Measurements from ENCODE around the gene ISLR. TPM values are rescaled to one million over a fixed set of nuclear protein-coding genes. Genes with fewer than 3 reads are reported as not detected.

The ISLR gene
- total and polyA plus RNA-seq, 2 experiments from 2014 or later: 0.55 TPM; not detected in 1

DNA sequence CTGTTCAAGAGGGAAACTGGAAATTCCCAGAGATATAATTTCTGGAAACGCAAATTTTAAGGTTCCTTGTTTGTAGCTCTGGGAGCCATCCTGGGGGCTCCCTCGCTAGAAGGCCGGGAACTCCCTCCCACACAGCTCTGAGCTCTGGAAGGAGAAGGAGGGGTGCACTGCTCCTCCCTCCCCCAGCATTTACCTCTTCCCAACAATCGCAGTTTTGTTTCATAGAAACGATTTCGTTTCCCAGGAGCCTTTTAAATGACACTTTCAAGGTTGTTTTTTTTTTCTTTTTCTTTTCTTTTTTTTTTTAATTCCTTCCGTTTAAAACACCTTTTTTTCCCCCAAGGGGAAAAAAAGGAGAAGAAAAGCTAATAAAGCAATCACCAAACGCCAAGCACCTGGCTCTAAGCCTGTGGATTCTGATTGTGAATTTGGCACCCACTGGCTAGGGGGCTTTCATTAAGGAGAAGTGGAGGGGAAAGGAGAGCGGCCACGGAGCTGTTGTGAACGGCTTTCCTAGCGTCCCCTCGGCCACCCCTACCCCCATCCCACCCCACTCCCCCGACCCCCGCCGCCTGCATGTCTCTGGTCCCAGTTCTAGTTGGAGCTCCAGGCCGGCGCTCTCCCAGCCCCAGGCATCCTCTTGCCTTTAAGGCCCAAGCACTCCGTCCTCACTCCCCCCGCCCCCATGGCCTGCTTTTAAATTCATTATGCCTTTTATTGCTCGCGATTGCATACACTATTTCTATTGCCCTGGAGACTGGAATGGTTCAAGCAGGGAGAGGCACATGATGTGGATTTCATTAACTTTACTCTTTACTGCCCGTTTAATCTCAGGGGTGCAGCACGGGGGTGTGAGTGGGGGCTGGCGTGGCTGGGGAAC is 49.0 kb downstream of the ISLR start:
- H3F3A ChIP-seq (replicated peaks; ENCODE audit: low read depth): no peaks in the 10 kb centered on the region
- no peaks in the 10 kb centered on the region for H3K36me3 Mint-ChIP-seq (ENCODE audit: low read depth)
- H3K9me3 Mint-ChIP-seq: no peaks in the 10 kb centered on the region; the same call in 2 of the 3 replicates
- DNase-seq (ENCODE audit: low spot score) (peak; percentile 51), ATAC-seq (peak; percentile 12)
- no peak overlapping the region for H3K27ac ChIP-seq (ENCODE audit: low read depth)
- H3K4me1 Mint-ChIP-seq: peaks cover 53% of the 10 kb centered on the region
- no peaks in the 10 kb centered on the region for H3K36me3 ChIP-seq (ENCODE audit: insufficient read depth)
- TF ChIP-seq ZNF331 (CRISPR knock-in tag; IDR thresholded peaks at IDR 0.05; ENCODE audit: low read depth) (no peak), EZH2 (IDR thresholded peaks at IDR 0.05; ENCODE audit: low read depth, unreplicated experiment) (peak; percentile 43), REST (IDR thresholded peaks at IDR 0.05; ENCODE audit: unreplicated experiment) (no peak), CTCF (conservative IDR thresholded peaks at IDR 0.05; ENCODE audit: low read depth in 2 of 2) (no peak), EZH2phosphoT487 (IDR thresholded peaks at IDR 0.05; ENCODE audit: unreplicated experiment) (no peak), STAT1 (IDR thresholded peaks at IDR 0.05; ENCODE audit: unreplicated experiment) (no peak), POLR2AphosphoS5 (IDR thresholded peaks at IDR 0.05; ENCODE audit: low read depth) (no peak)
- TF ChIP-seq, protein P1, sequence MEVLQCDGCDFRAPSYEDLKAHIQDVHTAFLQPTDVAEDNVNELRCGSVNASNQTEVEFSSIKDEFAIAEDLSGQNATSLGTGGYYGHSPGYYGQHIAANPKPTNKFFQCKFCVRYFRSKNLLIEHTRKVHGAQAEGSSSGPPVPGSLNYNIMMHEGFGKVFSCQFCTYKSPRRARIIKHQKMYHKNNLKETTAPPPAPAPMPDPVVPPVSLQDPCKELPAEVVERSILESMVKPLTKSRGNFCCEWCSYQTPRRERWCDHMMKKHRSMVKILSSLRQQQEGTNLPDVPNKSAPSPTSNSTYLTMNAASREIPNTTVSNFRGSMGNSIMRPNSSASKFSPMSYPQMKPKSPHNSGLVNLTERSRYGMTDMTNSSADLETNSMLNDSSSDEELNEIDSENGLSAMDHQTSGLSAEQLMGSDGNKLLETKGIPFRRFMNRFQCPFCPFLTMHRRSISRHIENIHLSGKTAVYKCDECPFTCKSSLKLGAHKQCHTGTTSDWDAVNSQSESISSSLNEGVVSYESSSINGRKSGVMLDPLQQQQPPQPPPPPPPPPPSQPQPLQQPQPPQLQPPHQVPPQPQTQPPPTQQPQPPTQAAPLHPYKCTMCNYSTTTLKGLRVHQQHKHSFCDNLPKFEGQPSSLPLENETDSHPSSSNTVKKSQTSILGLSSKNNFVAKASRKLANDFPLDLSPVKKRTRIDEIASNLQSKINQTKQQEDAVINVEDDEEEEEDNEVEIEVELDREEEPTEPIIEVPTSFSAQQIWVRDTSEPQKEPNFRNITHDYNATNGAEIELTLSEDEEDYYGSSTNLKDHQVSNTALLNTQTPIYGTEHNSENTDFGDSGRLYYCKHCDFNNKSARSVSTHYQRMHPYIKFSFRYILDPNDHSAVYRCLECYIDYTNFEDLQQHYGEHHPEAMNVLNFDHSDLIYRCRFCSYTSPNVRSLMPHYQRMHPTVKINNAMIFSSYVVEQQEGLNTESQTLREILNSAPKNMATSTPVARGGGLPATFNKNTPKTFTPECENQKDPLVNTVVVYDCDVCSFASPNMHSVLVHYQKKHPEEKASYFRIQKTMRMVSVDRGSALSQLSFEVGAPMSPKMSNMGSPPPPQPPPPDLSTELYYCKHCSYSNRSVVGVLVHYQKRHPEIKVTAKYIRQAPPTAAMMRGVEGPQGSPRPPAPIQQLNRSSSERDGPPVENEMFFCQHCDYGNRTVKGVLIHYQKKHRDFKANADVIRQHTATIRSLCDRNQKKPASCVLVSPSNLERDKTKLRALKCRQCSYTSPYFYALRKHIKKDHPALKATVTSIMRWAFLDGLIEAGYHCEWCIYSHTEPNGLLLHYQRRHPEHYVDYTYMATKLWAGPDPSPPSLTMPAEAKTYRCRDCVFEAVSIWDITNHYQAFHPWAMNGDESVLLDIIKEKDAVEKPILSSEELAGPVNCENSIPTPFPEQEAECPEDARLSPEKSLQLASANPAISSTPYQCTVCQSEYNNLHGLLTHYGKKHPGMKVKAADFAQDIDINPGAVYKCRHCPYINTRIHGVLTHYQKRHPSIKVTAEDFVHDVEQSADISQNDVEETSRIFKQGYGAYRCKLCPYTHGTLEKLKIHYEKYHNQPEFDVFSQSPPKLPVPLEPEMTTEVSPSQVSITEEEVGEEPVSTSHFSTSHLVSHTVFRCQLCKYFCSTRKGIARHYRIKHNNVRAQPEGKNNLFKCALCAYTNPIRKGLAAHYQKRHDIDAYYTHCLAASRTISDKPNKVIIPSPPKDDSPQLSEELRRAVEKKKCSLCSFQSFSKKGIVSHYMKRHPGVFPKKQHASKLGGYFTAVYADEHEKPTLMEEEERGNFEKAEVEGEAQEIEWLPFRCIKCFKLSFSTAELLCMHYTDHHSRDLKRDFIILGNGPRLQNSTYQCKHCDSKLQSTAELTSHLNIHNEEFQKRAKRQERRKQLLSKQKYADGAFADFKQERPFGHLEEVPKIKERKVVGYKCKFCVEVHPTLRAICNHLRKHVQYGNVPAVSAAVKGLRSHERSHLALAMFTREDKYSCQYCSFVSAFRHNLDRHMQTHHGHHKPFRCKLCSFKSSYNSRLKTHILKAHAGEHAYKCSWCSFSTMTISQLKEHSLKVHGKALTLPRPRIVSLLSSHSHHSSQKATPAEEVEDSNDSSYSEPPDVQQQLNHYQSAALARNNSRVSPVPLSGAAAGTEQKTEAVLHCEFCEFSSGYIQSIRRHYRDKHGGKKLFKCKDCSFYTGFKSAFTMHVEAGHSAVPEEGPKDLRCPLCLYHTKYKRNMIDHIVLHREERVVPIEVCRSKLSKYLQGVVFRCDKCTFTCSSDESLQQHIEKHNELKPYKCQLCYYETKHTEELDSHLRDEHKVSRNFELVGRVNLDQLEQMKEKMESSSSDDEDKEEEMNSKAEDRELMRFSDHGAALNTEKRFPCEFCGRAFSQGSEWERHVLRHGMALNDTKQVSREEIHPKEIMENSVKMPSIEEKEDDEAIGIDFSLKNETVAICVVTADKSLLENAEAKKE (CRISPR knock-in tag; IDR thresholded peaks at IDR 0.05): no peak
- H2AFZ ChIP-seq: no peak overlapping the region
- peak overlapping the region; percentile 41 for H3K4me3 ChIP-seq
- no peak overlapping the region for H3K27ac Mint-ChIP-seq
- no peaks in the 10 kb centered on the region for H3K79me2 ChIP-seq (replicated peaks; ENCODE audit: insufficient read depth)
- H3K27me3 Mint-ChIP-seq (ENCODE audit: insufficient read depth, low read depth, poor library complexity): peaks cover 84% of the 10 kb centered on the region
- H3K9me2 ChIP-seq (ENCODE audit: insufficient read depth): no peaks in the 10 kb centered on the region
- H4K20me1 ChIP-seq (replicated peaks; ENCODE audit: insufficient read depth): no peaks in the 10 kb centered on the region; the same call in 1 of the 2 replicates
- H3K4me3 Mint-ChIP-seq: peak overlapping the region; percentile 47; the same call in 1 of the 3 replicates
- H3K4me2 ChIP-seq: peak overlapping the region; percentile 71
- peaks cover 43% of the 10 kb centered on the region for H3K4me1 ChIP-seq (ENCODE audit: insufficient read depth)
- peaks cover 100% of the 10 kb centered on the region for H3K27me3 ChIP-seq (ENCODE audit: insufficient read depth)

Data from GM23338 (cell line).